Esophagus squamous epithelium (tissue), 5 donors: ENCODE results near the gene ZDHHC18. TPM values are rescaled to one million over a fixed set of nuclear protein-coding genes. Genes with fewer than 3 reads are reported as not detected.
A peak's percentile ranks its signal among the peaks of the same experiment; 100 is the strongest.

Experiments used
- DNase-seq: peaks from one replicate; lab custom pipeline; 2025; lab: John Stamatoyannopoulos, UW
- H3K27ac ChIP-seq, 4 donors: fragments of 200-600 bp; sonication (generic); one replicate each; pipeline ENCODE4 v1.5.1; 2016 to 2019; ENCODE audit warnings: mild to moderate bottlenecking in 1 of 4
- H3K27me3 ChIP-seq, 4 donors: fragments of 200-600 bp; sonication (generic); 1 replicate in 3 of 4; 2 replicates in 1 of 4; pipeline versions ENCODE4 v1.5.1 to v1.6.0; 2017 to 2021; ENCODE audit warnings: antibody characterized with exemption in 1 of 4
- H3K36me3 ChIP-seq, 3 donors: fragments of 200-600 bp; sonication (generic); one replicate each; pipeline ENCODE4 v1.5.1; 2016 to 2019
- H3K4me1 ChIP-seq, 3 donors: fragments of 200-600 bp; sonication (generic); one replicate each; pipeline ENCODE4 v1.5.1; 2017 to 2019
- H3K4me3 ChIP-seq, 4 donors: fragments of 200-600 bp; sonication (generic); 1 replicate in 3 of 4; 2 replicates in 1 of 4; pipeline ENCODE4 v1.5.1; 2016 to 2019; ENCODE audit warnings: mild to moderate bottlenecking in 2 of 4, moderate library complexity in 1 of 4
- H3K9me3 ChIP-seq, 3 donors: fragments of 200-600 bp; sonication (generic); one replicate each; pipeline ENCODE4 v1.5.1; 2016 to 2019
- POLR2A ChIP-seq, 4 donors: fragments of 450-650 bp; IDR thresholded peaks; one replicate each; pipeline ENCODE4 v1.6.1; 2017; ENCODE audit warnings: antibody characterized with exemption in 4 of 4, mild to moderate bottlenecking in 4 of 4, moderate library complexity in 3 of 4
- WGBS, 2 donors: methylation state at CpG; one replicate each; pipeline ENCODE4 v1.1.5; 2018; 5-methylcytosine and 5-hydroxymethylcytosine counted together
- intact Hi-C: fragments of 100-400 bp; cut with DNase I; formaldehyde crosslinking; loops from one replicate; pipeline ENCODE4 v1.15.0; 2022
- total RNA-seq, 4 donors: library from RNA; depleted of rRNA; stranded (reverse); fragments of >200 nt; gene quantifications; one replicate each; pipeline ENCODE4 v1.1.0, GENCODE V29; 2016
- TF ChIP-seq, protein P1 (sequence below), 6 experiments: fragments of 450-650 bp in 4 of 6; fragments of 200-600 bp in 2 of 6; sonication (generic) in 2 of 6; IDR thresholded peaks; one replicate each; pipeline ENCODE4 v1.5.1; 2016 to 2019; ENCODE audit warnings: antibody characterized with exemption in 6 of 6, mild to moderate bottlenecking in 4 of 6, moderate library complexity in 4 of 6
- donor health status: DM: yes; HTN: yes; CAD: no.

Gene ZDHHC18
- total RNA-seq, 4 donors from 2014 or later: 24.5 to 34.4 (median 29.4) TPM

DNA sequence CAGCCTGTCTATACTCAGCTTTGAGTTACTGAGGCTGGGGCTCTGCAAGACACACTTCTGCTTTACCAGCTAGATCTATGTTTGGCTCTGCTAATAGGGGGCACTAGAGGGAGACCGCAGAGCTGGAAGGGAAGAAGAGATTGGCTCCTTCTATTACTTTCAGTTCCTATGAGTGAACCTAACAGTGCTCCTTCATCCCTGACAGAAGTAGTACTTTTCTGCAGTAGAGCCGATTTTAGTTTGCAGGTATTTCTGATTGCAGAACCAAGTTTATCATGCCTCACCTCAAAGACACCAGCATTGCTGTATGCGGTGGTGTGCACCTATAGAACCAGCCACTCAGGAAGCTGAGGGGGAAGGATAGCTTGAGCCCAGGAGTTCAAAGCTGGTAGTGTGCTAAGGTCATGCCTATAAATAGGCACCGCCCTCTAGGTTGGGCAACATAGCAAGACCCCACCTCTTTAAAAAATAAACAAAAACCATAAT is 5.7 kb upstream of the ZDHHC18 start:
- intact Hi-C loops: no loop called here
- no peaks in the 10 kb centered on the region for H3K9me3 ChIP-seq
- H3K27me3 ChIP-seq: no peaks in the 10 kb centered on the region
- H3K27ac ChIP-seq: peak overlapping the region in 1 of 4 donors; percentile 25
- no peak for DNase-seq
- peaks cover 8 to 32% (median 11%) of the 10 kb centered on the region in 3 donors for H3K4me1 ChIP-seq
- TF ChIP-seq, protein P1, sequence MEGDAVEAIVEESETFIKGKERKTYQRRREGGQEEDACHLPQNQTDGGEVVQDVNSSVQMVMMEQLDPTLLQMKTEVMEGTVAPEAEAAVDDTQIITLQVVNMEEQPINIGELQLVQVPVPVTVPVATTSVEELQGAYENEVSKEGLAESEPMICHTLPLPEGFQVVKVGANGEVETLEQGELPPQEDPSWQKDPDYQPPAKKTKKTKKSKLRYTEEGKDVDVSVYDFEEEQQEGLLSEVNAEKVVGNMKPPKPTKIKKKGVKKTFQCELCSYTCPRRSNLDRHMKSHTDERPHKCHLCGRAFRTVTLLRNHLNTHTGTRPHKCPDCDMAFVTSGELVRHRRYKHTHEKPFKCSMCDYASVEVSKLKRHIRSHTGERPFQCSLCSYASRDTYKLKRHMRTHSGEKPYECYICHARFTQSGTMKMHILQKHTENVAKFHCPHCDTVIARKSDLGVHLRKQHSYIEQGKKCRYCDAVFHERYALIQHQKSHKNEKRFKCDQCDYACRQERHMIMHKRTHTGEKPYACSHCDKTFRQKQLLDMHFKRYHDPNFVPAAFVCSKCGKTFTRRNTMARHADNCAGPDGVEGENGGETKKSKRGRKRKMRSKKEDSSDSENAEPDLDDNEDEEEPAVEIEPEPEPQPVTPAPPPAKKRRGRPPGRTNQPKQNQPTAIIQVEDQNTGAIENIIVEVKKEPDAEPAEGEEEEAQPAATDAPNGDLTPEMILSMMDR (IDR thresholded peaks at IDR 0.05): no peak
- TF ChIP-seq POLR2A (IDR thresholded peaks at IDR 0.05): no peak
- H3K4me3 ChIP-seq: no peak overlapping the region
- 46 to 55% methylated on average over 4 of the region's 4 CpGs for WGBS, 2 donors
- H3K36me3 ChIP-seq: no peaks in the 10 kb centered on the region

GRCh38 chr1:26822737-26823395 is 3.6 kb upstream of the ZDHHC18 start:
- H3K36me3 ChIP-seq: no peaks in the 10 kb centered on the region
- no peaks in the 10 kb centered on the region for H3K9me3 ChIP-seq
- H3K27ac ChIP-seq: no peak overlapping the region
- TF ChIP-seq POLR2A (IDR thresholded peaks at IDR 0.05): no peak
- TF ChIP-seq, protein P1 (IDR thresholded peaks at IDR 0.05): peak in 1 of 6 experiments; percentile 12
- intact Hi-C loops: no loop called here
- no peaks in the 10 kb centered on the region for H3K27me3 ChIP-seq
- no peak overlapping the region for H3K4me3 ChIP-seq
- 87 to 91% methylated on average over 4 of the region's 4 CpGs for WGBS, 2 donors
- DNase-seq: no peak
- peaks cover 21 to 46% (median 24%) of the 10 kb centered on the region in 3 donors for H3K4me1 ChIP-seq

DNA sequence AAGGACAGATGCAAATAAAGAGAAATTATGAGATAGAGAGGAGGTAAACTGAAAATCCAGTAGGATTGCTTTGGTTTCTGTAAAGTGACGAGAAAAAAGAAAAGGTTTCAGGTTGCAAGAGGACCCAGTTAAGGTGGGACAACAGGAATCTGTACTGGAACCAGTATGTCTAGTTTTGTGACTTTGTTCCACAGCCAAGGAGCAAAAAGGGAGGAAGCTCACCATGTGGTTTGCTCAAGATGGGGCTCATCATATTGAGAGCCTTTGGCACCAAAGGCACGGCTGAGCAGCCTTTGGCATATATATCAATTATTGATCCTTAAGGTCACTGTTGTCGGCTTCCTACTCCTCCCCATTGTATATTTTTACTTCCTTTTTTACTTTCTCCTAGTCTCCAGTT is 1.8 kb upstream of the ZDHHC18 start:
- H3K4me3 ChIP-seq: no peak overlapping the region
- TF ChIP-seq, protein P1 (IDR thresholded peaks at IDR 0.05): no peak
- no peak for TF ChIP-seq POLR2A (IDR thresholded peaks at IDR 0.05)
- peak overlapping the region in 3 of 4 donors; percentile 84 to 94 (median 91) for H3K27ac ChIP-seq
- DNase-seq: no peak
- WGBS, 2 donors: 43 to 53% methylated on average over 3 of the region's 3 CpGs
- H3K36me3 ChIP-seq: peaks cover 0 to 8% (median 0%) of the 10 kb centered on the region in 3 donors
- peaks cover 39 to 64% (median 41%) of the 10 kb centered on the region in 3 donors for H3K4me1 ChIP-seq
- intact Hi-C loops: no loop called here
- no peaks in the 10 kb centered on the region for H3K9me3 ChIP-seq
- no peaks in the 10 kb centered on the region for H3K27me3 ChIP-seq

GRCh38 chr1:26827106-26827604 is 667 bp downstream of the ZDHHC18 start:
- H3K27ac ChIP-seq: peak overlapping the region; percentile 84 to 94 (median 92)
- no peaks in the 10 kb centered on the region for H3K27me3 ChIP-seq
- TF ChIP-seq, protein P1 (IDR thresholded peaks at IDR 0.05): no peak
- TF ChIP-seq POLR2A (IDR thresholded peaks at IDR 0.05): no peak
- peak overlapping the region; percentile 81 to 94 (median 87) for H3K4me3 ChIP-seq
- 1 to 2% methylated on average over 12 to 17 of the region's 17 CpGs for WGBS, 2 donors
- peaks cover 0 to 28% (median 0%) of the 10 kb centered on the region in 3 donors for H3K36me3 ChIP-seq
- peaks cover 39 to 69% (median 41%) of the 10 kb centered on the region in 3 donors for H3K4me1 ChIP-seq
- no peak for DNase-seq
- intact Hi-C loops: no loop called here
- no peaks in the 10 kb centered on the region for H3K9me3 ChIP-seq

GRCh38 chr1:26827663-26828062 is 1.2 kb downstream of the ZDHHC18 start:
- Histone ChIP-seq H3K4me1 (peaks cover 39 to 70% (median 41%) of the 10 kb centered on the region in 3 donors), H3K9me3 (no peaks in the 10 kb centered on the region), H3K36me3 (peaks cover 0 to 33% (median 5%) of the 10 kb centered on the region in 3 donors), H3K27ac (peak overlapping the region; percentile 84 to 94 (median 92)), H3K27me3 (no peaks in the 10 kb centered on the region), H3K4me3 (peak overlapping the region; percentile 81 to 94 (median 87))
- WGBS, 2 donors: 16 to 26% methylated on average over 11 of the region's 11 CpGs
- DNase-seq: no peak
- intact Hi-C loops: no loop called here
- no peak for TF ChIP-seq POLR2A (IDR thresholded peaks at IDR 0.05)
- TF ChIP-seq, protein P1 (IDR thresholded peaks at IDR 0.05): no peak
